Thymus (tissue), 14 donors: ENCODE measurements around the gene STX11. TPM values are rescaled to one million over a fixed set of nuclear protein-coding genes. Genes with fewer than 3 reads are reported as not detected.

ENCODE experiments used
- DNase-seq, 9 donors: peaks; one replicate each; pipeline ENCODE4 v3.0.0-alpha.2; 2013; ENCODE audit warnings: low spot score in 9 of 9, low read depth in 6 of 9, missing footprints in 1 of 9
- H3K27ac ChIP-seq, 2 donors: one replicate each; pipeline ENCODE4 v1.5.1; 2013; ENCODE audit warnings: control low read depth in 1 of 2, low read depth in 1 of 2, low read length in 1 of 2, mild to moderate bottlenecking in 1 of 2, moderate library complexity in 1 of 2
- H3K27me3 ChIP-seq, 2 donors: one replicate each; pipeline ENCODE4 v1.5.1; 2013; ENCODE audit warnings: low read length in 1 of 2; ENCODE audit not compliant: control insufficient read depth in 2 of 2, insufficient read depth in 1 of 2
- H3K36me3 ChIP-seq, 2 donors: one replicate each; pipeline ENCODE4 v1.5.1; 2013; ENCODE audit warnings: low read length in 1 of 2, mild to moderate bottlenecking in 1 of 2, moderate library complexity in 1 of 2; ENCODE audit not compliant: control insufficient read depth in 2 of 2, insufficient read depth in 2 of 2
- H3K4me1 ChIP-seq, 2 donors: one replicate each; pipeline ENCODE4 v1.5.1; 2013; ENCODE audit warnings: low read length in 2 of 2; ENCODE audit not compliant: control insufficient read depth in 2 of 2, insufficient read depth in 2 of 2
- H3K4me3 ChIP-seq, 2 donors: one replicate each; pipeline ENCODE4 v1.5.1; 2013; ENCODE audit warnings: low read length in 2 of 2, control low read depth in 1 of 2, mild to moderate bottlenecking in 1 of 2
- H3K9me3 ChIP-seq, 2 donors: one replicate each; pipeline ENCODE4 v1.5.1; 2013; ENCODE audit warnings: low read length in 1 of 2, mild to moderate bottlenecking in 1 of 2; ENCODE audit not compliant: control insufficient read depth in 2 of 2, insufficient read depth in 1 of 2
- WGBS: extraction: QIAGEN DNeasy Blood & Tissue Kit; methylation state at CpG from one replicate; pipeline ENCODE4 v1.1.7; 2013; 5-methylcytosine and 5-hydroxymethylcytosine counted together
- long read RNA-seq, 10 donors: transcript quantifications; one replicate each; lab custom pipeline, GENCODE V29; 2026
- polyA plus RNA-seq: library from polyadenylated mRNA; stranded (reverse); fragments of 200-250 nt; gene quantifications from one replicate; pipeline ENCODE4 v1.2.3, GENCODE V29; 2013
- total RNA-seq: library from RNA; stranded (reverse); fragments of 120-200 nt; gene quantifications from one replicate; pipeline ENCODE4 v1.2.4, GENCODE V29; 2013
- donor health status: healthy.

STX11 gene
- total RNA-seq: 3.2 TPM
- 9.6 TPM for polyA plus RNA-seq
- long read RNA-seq, donor 1: 0 reads
- long read RNA-seq, donor 2: 0 reads
- long read RNA-seq, donor 3: 0 reads
- long read RNA-seq, donor 4: 0 reads
- long read RNA-seq, donor 5, partial matches to known transcripts: 0 of 3 reads
- long read RNA-seq, donor 5, other reads (novel, unspliced or antisense): 0 of 3 reads
- long read RNA-seq, donor 6, partial matches to known transcripts: 0 of 1 reads
- long read RNA-seq, donor 6, other reads (novel, unspliced or antisense): 0 of 1 reads
- long read RNA-seq, donor 7, partial matches to known transcripts: 0 of 2 reads
- long read RNA-seq, donor 7, other reads (novel, unspliced or antisense): 0 of 2 reads
- long read RNA-seq, donor 8, partial matches to known transcripts: 0 of 3 reads
- long read RNA-seq, donor 8, other reads (novel, unspliced or antisense): 0 of 3 reads
- long read RNA-seq, donor 9, partial matches to known transcripts: 0 of 1 reads
- long read RNA-seq, donor 9, other reads (novel, unspliced or antisense): 0 of 1 reads
- long read RNA-seq, donor 10, transcript STX11-201 (2 exons, 1,926 nt): major isoform, 6 of 6 reads
- long read RNA-seq, donor 10, partial matches to known transcripts: 0 of 6 reads
- long read RNA-seq, donor 10, other reads (novel, unspliced or antisense): 0 of 6 reads

DNA sequence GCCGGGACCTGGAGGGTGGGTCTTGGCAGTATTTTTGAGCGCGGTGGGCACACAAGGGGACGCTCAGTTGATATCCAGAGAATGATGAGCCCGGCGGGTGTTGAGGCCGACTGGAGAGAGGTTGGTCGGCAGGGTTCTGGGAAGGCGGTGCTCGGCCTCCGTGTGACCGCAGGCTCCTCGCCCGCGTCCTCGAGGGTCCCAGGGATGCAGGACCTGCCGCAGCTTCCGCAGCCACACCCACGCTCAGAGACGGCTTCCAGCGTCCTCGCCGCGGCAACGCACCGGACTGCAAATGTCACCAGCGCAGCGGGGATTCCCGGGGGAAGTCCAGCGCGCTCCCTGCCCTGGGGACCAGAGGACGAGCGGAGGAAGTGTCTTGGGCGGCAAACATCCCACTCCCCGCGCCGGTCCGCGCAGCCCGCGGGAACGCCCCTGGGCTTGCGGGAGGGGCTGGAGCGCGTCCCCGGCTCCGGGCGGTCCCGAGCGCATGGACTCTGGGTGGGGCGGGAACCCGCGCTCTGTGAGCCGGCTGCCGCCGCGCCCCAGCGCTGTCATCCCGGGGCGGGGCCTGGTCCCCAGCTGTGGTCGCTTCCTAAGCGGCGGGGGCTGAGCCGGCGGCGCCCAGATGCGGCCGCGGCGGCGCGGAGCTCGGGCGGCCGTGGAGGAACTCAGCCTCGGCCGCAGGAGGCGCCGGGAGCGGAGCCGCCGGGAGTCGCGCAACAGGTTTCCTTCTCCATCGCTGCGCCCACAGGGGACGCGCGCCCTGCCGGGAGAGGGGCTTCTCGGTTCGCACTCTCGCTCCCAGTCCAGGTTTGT, at the start of gene STX11:
Gene STX11 (plus strand): TSS at position 624 of the 816 bp plus-strand sequence. CDS start 36,111 bp downstream, outside the sequence.
- Histone ChIP-seq H3K27ac (peak within 1 kb of the TSS; percentile 43 to 82), H3K4me3 (peak within 1 kb of the TSS; percentile 68 to 86), H3K4me1 (peaks cover 6 to 12% of the 10 kb centered on the region in 2 donors), H3K27me3 (peaks cover 0 to 15% of the 10 kb centered on the region in 2 donors), H3K36me3 (no peaks in the 10 kb centered on the region), H3K9me3 (no peaks in the 10 kb centered on the region)
- WGBS: under 1% methylated on average over 93 of the region's 93 CpGs
- DNase-seq: peak in 8 of 9 donors; percentile 24 to 74 (median 50)

DNA sequence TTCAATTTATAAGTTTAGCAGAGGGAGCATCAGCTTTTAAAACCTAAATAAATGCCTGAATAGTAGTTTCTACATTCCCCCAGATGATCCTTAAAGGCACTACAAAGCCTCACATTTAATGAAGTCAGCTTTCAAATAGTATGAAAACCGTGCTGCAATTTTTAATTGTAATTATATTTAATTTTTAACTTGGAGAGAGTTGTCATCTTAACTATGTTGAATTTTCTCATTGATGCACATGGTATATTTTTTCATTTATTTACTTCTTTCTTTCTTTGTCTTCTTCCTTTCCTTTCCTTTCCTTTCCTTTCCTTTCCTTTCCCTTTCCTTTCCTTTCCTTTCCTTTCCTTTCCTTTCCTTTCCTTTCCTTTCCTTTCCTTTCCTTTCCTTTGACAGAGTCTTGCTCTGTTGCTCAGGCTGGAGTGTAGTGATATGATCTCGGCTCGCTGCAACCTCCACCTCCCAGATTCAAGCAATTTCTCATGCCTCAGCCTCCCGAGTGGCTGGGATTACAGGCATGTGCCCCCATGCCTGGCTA, 47.2 kb upstream of the STX11 start:
- Histone ChIP-seq H3K4me1 (no peaks in the 10 kb centered on the region), H3K27ac (no peak overlapping the region), H3K36me3 (no peaks in the 10 kb centered on the region), H3K9me3 (no peaks in the 10 kb centered on the region), H3K4me3 (no peak overlapping the region), H3K27me3 (no peaks in the 10 kb centered on the region)
- no peak for DNase-seq
- WGBS: 96% methylated on average over 4 of the region's 4 CpGs

DNA sequence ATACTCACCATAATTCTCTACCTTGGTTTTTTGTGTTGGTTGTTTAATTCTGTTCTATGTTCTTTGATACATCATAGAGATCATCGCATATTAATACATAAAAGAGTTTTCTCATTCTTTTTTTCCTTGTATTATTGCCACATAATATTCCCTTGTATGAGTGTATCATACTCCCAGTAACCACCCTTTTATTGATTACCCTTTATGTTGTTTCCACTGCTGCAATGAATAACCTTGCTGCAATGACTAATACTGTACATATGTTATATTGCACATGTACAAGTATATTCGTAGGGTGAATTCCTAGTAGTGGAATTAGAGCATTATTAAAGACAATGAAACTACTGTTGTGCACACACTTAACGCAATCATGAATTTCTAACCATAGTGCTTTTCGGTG, 45.8 kb upstream of the STX11 start:
- Histone ChIP-seq H3K27me3 (no peaks in the 10 kb centered on the region), H3K4me3 (no peak overlapping the region), H3K9me3 (no peaks in the 10 kb centered on the region), H3K4me1 (no peaks in the 10 kb centered on the region), H3K27ac (no peak overlapping the region), H3K36me3 (no peaks in the 10 kb centered on the region)
- 59% methylated on average over 4 of the region's 4 CpGs for WGBS
- DNase-seq: no peak

DNA sequence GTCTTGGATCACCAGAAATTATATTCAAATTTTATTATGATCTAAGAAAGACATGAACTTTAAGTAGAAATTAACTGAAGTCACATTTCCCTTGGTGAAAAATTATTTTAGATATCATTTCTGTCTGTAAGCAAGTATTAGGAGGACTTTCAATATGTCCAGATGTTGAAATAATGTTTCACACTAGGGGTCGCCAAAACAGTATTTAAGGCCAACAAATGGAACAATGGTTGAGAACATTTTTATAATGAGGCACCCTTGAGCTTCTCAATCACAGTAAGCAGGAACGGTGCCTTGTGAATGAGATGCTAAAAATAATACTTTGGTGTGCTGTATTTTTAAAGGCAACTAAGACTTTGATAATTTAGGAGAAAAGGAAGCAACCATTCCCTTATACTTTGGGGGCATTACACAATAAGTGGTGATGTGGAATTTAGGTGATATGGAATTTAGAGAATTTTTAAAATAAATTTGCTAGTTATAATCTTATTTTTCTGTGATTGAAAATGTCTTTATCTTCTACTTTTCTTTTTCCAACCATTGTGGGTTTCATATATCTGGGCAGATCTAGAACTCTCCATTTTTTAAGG, 45.3 kb upstream of the STX11 start:
- 3% methylated on average over 2 of the region's 2 CpGs for WGBS
- Histone ChIP-seq H3K4me1 (no peaks in the 10 kb centered on the region), H3K27ac (no peak overlapping the region), H3K9me3 (no peaks in the 10 kb centered on the region), H3K4me3 (no peak overlapping the region), H3K36me3 (no peaks in the 10 kb centered on the region), H3K27me3 (no peaks in the 10 kb centered on the region)
- peak; percentile 38 to 86 (median 66) for DNase-seq

DNA sequence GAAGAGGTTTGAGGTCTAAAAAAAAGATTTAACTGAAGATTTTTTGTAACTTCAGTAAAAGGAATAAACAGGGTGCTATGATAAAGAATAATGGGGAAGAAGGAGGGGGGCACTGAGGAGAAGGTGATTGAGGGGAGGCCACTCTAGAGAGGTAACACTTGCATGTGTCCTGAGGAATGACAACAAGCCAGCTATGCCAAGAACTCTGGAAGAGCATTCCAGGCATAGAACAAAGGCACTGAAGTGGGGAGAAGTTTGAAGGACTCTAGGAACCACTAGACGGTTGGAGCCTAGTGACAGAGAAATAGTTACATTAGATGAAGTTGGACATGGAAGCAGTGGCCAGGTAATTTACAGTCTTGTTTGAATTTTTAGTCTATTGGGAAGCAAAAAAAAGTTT, 44.1 kb upstream of the STX11 start:
- no peak for DNase-seq
- no peak overlapping the region for H3K4me3 ChIP-seq
- no peaks in the 10 kb centered on the region for H3K4me1 ChIP-seq

DNA sequence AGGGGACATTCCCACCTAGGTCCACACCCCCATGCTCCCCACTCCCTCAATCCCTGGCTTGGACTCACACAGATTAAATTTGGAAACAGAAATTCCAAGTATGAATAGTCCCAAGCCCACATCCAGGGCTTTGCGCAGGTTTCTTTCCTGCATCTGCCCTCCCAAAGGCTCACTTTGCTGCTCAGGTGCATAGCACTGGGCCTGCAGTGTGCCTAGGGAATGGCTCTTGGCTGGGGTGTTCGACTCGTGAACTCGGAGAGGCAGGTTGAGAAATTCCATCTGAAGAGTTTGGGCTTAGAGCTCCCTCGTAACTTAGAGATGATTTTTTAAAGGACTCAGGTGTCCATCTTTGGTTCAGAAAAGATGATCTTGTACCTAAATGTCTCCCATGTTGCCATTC, 40.1 kb upstream of the STX11 start:
- Histone ChIP-seq H3K4me1 (no peaks in the 10 kb centered on the region), H3K36me3 (no peaks in the 10 kb centered on the region), H3K27ac (no peak overlapping the region), H3K4me3 (no peak overlapping the region), H3K9me3 (no peaks in the 10 kb centered on the region), H3K27me3 (no peaks in the 10 kb centered on the region)
- no peak for DNase-seq
- WGBS: 88% methylated on average over 5 of the region's 5 CpGs

More for the DNA sequence above, 44.1 kb upstream of the STX11 start:
- 96% methylated on average over 1 of the region's 1 CpG for WGBS
- H3K9me3 ChIP-seq: no peaks in the 10 kb centered on the region
- H3K27me3 ChIP-seq: no peaks in the 10 kb centered on the region
- H3K27ac ChIP-seq: no peak overlapping the region
- no peaks in the 10 kb centered on the region for H3K36me3 ChIP-seq

DNA sequence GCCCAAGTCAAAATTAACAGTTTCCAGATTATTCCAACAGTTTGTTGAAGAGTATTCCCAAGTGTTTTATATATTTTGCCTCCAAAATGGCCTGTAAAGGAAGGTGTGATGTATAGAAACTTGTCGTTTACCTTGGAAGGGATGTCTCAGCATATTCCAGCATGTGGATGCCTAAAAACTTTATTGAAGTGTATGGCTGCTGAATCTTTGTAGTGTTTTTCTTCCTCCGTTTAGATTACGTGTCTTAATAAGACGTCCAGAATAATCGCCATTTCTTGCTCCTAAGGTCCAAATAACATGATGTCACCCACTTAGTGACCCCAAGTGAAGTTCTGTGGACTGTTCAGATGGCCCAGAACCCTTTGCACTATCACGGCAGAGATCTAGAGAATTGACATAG, 37.0 kb upstream of the STX11 start:
- WGBS: 96% methylated on average over 6 of the region's 6 CpGs
- Histone ChIP-seq H3K36me3 (no peaks in the 10 kb centered on the region), H3K9me3 (no peaks in the 10 kb centered on the region), H3K27me3 (no peaks in the 10 kb centered on the region), H3K27ac (no peak overlapping the region), H3K4me3 (no peak overlapping the region), H3K4me1 (no peaks in the 10 kb centered on the region)
- DNase-seq: no peak

DNA sequence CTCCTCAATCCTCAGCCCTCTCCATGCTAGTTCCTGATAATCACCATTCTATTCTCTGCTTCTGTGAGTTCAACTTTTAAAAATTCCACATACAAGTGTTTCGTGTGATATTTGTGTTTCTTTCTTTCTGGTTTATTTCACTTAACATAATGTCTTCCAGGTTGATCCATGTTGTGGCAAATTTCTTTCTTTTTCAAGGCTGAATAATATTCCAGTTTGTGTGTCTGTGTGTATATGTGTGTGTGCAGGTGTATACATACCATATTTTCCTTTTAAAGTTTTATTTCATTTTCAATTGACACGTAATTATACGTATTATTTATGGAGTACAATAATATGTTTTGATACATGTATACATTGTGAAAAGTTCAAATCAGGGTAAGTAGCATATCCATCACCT, 35.1 kb upstream of the STX11 start:
- no peaks in the 10 kb centered on the region for H3K27me3 ChIP-seq
- H3K4me1 ChIP-seq: no peaks in the 10 kb centered on the region
- H3K27ac ChIP-seq: no peak overlapping the region
- no peak overlapping the region for H3K4me3 ChIP-seq
- no peaks in the 10 kb centered on the region for H3K9me3 ChIP-seq
- no peaks in the 10 kb centered on the region for H3K36me3 ChIP-seq
- no peak for DNase-seq
- WGBS: 99% methylated on average over 3 of the region's 3 CpGs
